ENCODE measurements around the gene GPATCH3.

GPATCH3 gene

GRCh38 chr1:26909951-26910342, 9.7 kb upstream of the GPATCH3 start:
- Histone ChIP-seq H3K36me3 (ENCODE audit: insufficient read depth) (no peaks in the 10 kb centered on the region), H3K4me3 (IDR thresholded peaks at IDR 0.05; ENCODE audit: insufficient read depth, low read depth, low read length) (no peak overlapping the region), H3K27me3 (ENCODE audit: insufficient read depth, low read depth) (no peaks in the 10 kb centered on the region), H3K4me2 (no peak overlapping the region), H3K79me2 (ENCODE audit: insufficient read depth, low read depth) (no peaks in the 10 kb centered on the region), H3K4me1 (ENCODE audit: low read depth, poor library complexity, severe bottlenecking) (no peaks in the 10 kb centered on the region), H4K20me1 (ENCODE audit: insufficient read depth) (no peaks in the 10 kb centered on the region), H2AFZ (ENCODE audit: low read depth) (no peak overlapping the region), H3K27ac (no peak overlapping the region), H3K9ac (no peak overlapping the region)
- no peak for TF ChIP-seq CTCF (conservative IDR thresholded peaks at IDR 0.05; ENCODE audit: low read depth, low read length)

DNA sequence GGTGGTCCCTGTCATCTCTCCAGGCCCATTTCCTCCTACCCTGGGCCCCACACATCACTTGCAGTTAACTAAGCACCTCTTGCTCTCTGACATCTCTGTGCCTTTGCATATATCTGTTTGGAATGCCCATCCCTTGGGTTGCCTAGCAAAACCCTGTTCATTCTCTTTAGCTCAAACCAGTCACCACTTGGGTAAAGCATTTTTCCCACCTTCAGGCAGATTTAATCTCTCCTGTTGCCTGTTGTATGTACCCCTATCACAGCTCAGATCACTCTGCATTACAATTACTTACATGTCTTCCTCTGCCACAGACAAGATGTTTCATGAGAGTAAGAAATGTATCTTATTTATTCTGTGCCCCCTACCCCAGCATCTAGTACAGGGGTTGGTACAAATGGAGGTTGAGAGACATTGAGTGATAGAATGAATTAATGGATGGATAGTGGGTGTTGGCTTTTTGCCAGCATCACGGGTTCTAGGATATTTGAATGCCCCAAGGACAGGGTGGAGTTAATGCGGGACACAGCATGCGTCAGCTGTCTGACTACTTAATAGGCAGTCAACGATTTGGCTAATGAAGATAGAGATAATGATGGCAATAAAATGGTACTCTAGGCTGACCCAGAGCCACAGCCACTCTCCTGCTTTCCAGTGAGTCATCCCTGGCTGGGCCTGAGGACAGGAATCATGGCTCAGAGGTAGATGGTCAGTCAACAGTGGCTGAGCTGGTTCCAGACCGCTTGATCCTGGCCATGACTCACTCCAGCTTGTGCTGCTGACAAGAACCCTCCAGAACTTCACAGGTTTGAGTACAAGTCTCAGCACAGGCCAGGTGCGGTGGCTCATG, 7.0 kb upstream of the GPATCH3 start:
- no peak overlapping the region for H2AFZ ChIP-seq (ENCODE audit: low read depth)
- no peaks in the 10 kb centered on the region for H3K36me3 ChIP-seq (ENCODE audit: insufficient read depth)
- TF ChIP-seq CTCF (conservative IDR thresholded peaks at IDR 0.05; ENCODE audit: low read depth, low read length), result no peak
- H3K4me1 ChIP-seq (ENCODE audit: low read depth, poor library complexity, severe bottlenecking), result no peaks in the 10 kb centered on the region
- H3K27me3 ChIP-seq (ENCODE audit: insufficient read depth, low read depth), result no peaks in the 10 kb centered on the region
- H3K4me3 ChIP-seq (IDR thresholded peaks at IDR 0.05; ENCODE audit: insufficient read depth, low read depth, low read length), result no peak overlapping the region
- no peak overlapping the region for H3K4me2 ChIP-seq
- no peak overlapping the region for H3K27ac ChIP-seq
- no peak overlapping the region for H3K9ac ChIP-seq
- H4K20me1 ChIP-seq (ENCODE audit: insufficient read depth), result no peaks in the 10 kb centered on the region
- no peaks in the 10 kb centered on the region for H3K79me2 ChIP-seq (ENCODE audit: insufficient read depth, low read depth)

DNA sequence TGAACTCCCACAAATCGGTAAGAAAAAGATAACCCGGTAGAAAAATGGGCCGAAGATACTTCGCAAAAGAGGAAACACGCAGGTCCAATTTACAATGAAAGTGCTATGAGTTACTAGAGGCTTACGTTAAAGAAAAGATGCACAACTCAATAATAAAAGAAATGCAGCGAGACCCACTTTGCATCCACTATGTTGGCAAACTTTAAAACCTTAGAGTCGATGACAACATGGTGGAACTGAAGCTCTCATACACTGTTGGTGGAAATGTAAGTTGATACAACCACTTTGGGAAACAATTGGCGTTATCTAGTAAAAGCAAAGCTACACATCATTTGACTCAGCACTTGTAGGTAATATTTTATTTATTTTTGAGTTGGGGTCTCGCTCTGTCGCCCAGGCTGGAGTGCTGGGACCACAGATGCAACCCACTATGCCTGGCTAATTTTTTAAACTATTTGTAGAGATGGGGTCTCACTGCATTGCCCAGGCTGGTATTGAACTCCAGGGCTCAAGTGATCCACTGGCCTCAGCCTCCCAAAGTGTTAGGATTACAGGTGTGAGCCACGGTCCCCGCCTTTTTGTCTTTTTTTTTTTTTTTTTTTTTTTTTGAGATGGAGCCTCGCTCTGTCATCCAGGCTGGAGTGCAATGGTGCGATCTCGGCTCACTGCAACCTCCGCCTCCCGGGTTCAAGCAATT, 696 bp upstream of the GPATCH3 start:
- Histone ChIP-seq H2AFZ (ENCODE audit: low read depth) (peak overlapping the region; percentile 91), H3K27me3 (ENCODE audit: insufficient read depth, low read depth) (no peaks in the 10 kb centered on the region), H3K36me3 (ENCODE audit: insufficient read depth) (no peaks in the 10 kb centered on the region)

DNA sequence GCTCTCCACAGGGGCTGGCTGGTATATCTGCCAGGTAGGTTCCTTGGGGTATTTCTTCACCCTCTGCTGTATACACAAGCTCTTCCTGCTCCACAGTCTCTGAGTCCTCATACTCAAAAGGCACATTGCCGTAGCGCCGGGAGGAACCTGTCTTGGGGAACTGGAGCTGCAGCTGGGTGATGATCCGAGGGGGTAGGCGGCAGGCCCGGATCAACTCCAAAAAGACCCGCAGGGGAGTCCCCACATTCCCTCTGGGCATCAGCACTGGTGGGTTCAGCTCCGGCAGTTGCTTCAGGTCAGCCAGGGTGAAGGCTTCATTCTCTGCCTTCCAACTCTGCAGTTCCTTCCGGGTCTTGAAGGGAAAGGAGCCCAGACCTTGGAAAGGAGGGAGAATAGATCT, 2.9 kb downstream of the GPATCH3 start:
- Histone ChIP-seq H3K27ac (no peak overlapping the region), H3K79me2 (ENCODE audit: insufficient read depth, low read depth) (peaks cover 15% of the 10 kb centered on the region), H3K9ac (no peak overlapping the region), H3K27me3 (ENCODE audit: insufficient read depth, low read depth) (no peaks in the 10 kb centered on the region), H3K36me3 (ENCODE audit: insufficient read depth) (no peaks in the 10 kb centered on the region), H2AFZ (ENCODE audit: low read depth) (no peak overlapping the region), H4K20me1 (ENCODE audit: insufficient read depth) (no peaks in the 10 kb centered on the region), H3K4me3 (IDR thresholded peaks at IDR 0.05; ENCODE audit: insufficient read depth, low read depth, low read length) (no peak overlapping the region), H3K4me2 (no peak overlapping the region), H3K4me1 (ENCODE audit: low read depth, poor library complexity, severe bottlenecking) (peaks cover 17% of the 10 kb centered on the region)
- no peak for TF ChIP-seq CTCF (conservative IDR thresholded peaks at IDR 0.05; ENCODE audit: low read depth, low read length)

More for the DNA sequence above, 696 bp upstream of the GPATCH3 start:
- Histone ChIP-seq H3K4me3 (IDR thresholded peaks at IDR 0.05; ENCODE audit: insufficient read depth, low read depth, low read length) (peak overlapping the region; percentile 91), H3K79me2 (ENCODE audit: insufficient read depth, low read depth) (peaks cover 15% of the 10 kb centered on the region), H3K9ac (peak overlapping the region; percentile 85), H3K4me1 (ENCODE audit: low read depth, poor library complexity, severe bottlenecking) (peaks cover 17% of the 10 kb centered on the region), H3K27ac (peak overlapping the region; percentile 64; the same call in 1 of the 2 replicates), H3K4me2 (peak overlapping the region; percentile 75), H4K20me1 (ENCODE audit: insufficient read depth) (no peaks in the 10 kb centered on the region)
- no peak for TF ChIP-seq CTCF (conservative IDR thresholded peaks at IDR 0.05; ENCODE audit: low read depth, low read length)

Measured in KMS-11 (cell line).